T-helper 1 cell (primary cell): ENCODE data around the gene SH3RF3.

Experiments
- DNase-seq, 5 donors: peaks; one replicate each; pipeline ENCODE4 v3.0.0-alpha.2; 2012 to 2020

The SH3RF3 gene

GRCh38 chr2:109513749-109514588, 385.0 kb downstream of the SH3RF3 start:
- DNase-seq: peak in 1 of 5 donors; percentile 54

- DNase-seq: no peak
Observed at GRCh38 chr2:109514857-109515256, 385.9 kb downstream of the SH3RF3 start.

GRCh38 chr2:109516445-109517117, 387.6 kb downstream of the SH3RF3 start:
- peak in 1 of 5 donors; percentile 8 for DNase-seq

GRCh38 chr2:109517118-109517889, 388.3 kb downstream of the SH3RF3 start:
- no peak for DNase-seq

- no peak for DNase-seq
Observed at GRCh38 chr2:109519513-109519912, 390.5 kb downstream of the SH3RF3 start.

- DNase-seq: no peak
Observed at GRCh38 chr2:109521233-109522062, 392.4 kb downstream of the SH3RF3 start.

- no peak for DNase-seq
Observed at GRCh38 chr2:109522063-109522374, 393.0 kb downstream of the SH3RF3 start.

- no peak for DNase-seq
Observed at GRCh38 chr2:109523121-109523520, 394.1 kb downstream of the SH3RF3 start.

- DNase-seq: no peak
Observed at GRCh38 chr2:109523536-109524361, 394.7 kb downstream of the SH3RF3 start.

GRCh38 chr2:109525836-109526235, 396.8 kb downstream of the SH3RF3 start:
- no peak for DNase-seq

- no peak for DNase-seq
Observed at GRCh38 chr2:109526442-109526970, 397.5 kb downstream of the SH3RF3 start.

- DNase-seq: no peak
Observed at GRCh38 chr2:109527079-109527478, 398.1 kb downstream of the SH3RF3 start.

GRCh38 chr2:109527846-109528705, 399.1 kb downstream of the SH3RF3 start:
- no peak for DNase-seq

- DNase-seq: no peak
Observed at GRCh38 chr2:109528811-109529501, 400.0 kb downstream of the SH3RF3 start.

GRCh38 chr2:109529532-109530449, 400.8 kb downstream of the SH3RF3 start:
- no peak for DNase-seq

- no peak for DNase-seq
Observed at GRCh38 chr2:109530712-109531111, 401.7 kb downstream of the SH3RF3 start.

GRCh38 chr2:109531221-109531620, 402.2 kb downstream of the SH3RF3 start:
- no peak for DNase-seq

GRCh38 chr2:109531896-109532727, 403.1 kb downstream of the SH3RF3 start:
- DNase-seq: no peak
